Natural killer cell (primary cell): Measurements from ENCODE around the gene SLC5A12. TPM values are rescaled to one million over a fixed set of nuclear protein-coding genes. Genes with fewer than 3 reads are reported as not detected.

Source experiments
- ATAC-seq, 3 donors: fragments of 150-1000 bp in 2 of 3; fragments of 200-7000 bp in 1 of 3; cut with Tn5 transposase; 1 replicate in 1 of 3; 2 replicates in 2 of 3; pipeline ENCODE4 v1.10.0; 2021; ENCODE audit warnings: mild to moderate bottlenecking in 2 of 3, moderate library complexity in 2 of 3
- DNase-seq, 2 donors: peaks; one replicate each; pipeline versions ENCODE4 v3.0.0 to v3.0.0-alpha.2; 2013 to 2021; ENCODE audit warnings: mixed read lengths in 1 of 2
- H3K27ac ChIP-seq: one replicate; pipeline ENCODE4 v1.5.1; 2013; ENCODE audit warnings: mild to moderate bottlenecking, low read length
- H3K27me3 ChIP-seq: one replicate; pipeline ENCODE4 v1.6.1; 2013; ENCODE audit warnings: low read length; ENCODE audit not compliant: control insufficient read depth, insufficient read depth
- H3K36me3 ChIP-seq: one replicate; pipeline ENCODE4 v1.6.1; 2013; ENCODE audit warnings: low read length; ENCODE audit not compliant: control insufficient read depth, insufficient read depth
- H3K4me1 ChIP-seq: one replicate; pipeline ENCODE4 v1.6.1; 2013; ENCODE audit warnings: low read length; ENCODE audit not compliant: control insufficient read depth, insufficient read depth
- H3K4me3 ChIP-seq: one replicate; pipeline ENCODE4 v1.5.1; 2013; ENCODE audit warnings: low read length
- H3K9me3 ChIP-seq: one replicate; pipeline ENCODE4 v1.6.1; 2013; ENCODE audit warnings: low read length; ENCODE audit not compliant: control insufficient read depth, insufficient read depth
- H3K27ac Mint-ChIP-seq, 2 donors: one replicate each; pipeline ENCODE4 v1.8.0; 2022; ENCODE audit warnings: mild to moderate bottlenecking in 2 of 2, mixed read lengths in 2 of 2, moderate library complexity in 1 of 2
- H3K27me3 Mint-ChIP-seq, 2 donors: one replicate each; pipeline ENCODE4 v1.8.0; 2022; ENCODE audit warnings: low read depth in 2 of 2, mixed read lengths in 2 of 2
- H3K36me3 Mint-ChIP-seq: one replicate; pipeline ENCODE4 v1.8.0; 2022; ENCODE audit warnings: mixed read lengths
- H3K4me1 Mint-ChIP-seq, 2 donors: one replicate each; pipeline ENCODE4 v1.8.0; 2022; ENCODE audit warnings: mixed read lengths in 2 of 2
- H3K4me3 Mint-ChIP-seq: one replicate; pipeline ENCODE4 v1.8.0; 2022; ENCODE audit warnings: mild to moderate bottlenecking, moderate library complexity, mixed read lengths
- H3K9me3 Mint-ChIP-seq, 2 donors: one replicate each; pipeline ENCODE4 v1.8.0; 2022; ENCODE audit warnings: mixed read lengths in 2 of 2
- WGBS: methylation state at CpG from one replicate; pipeline ENCODE4 v1.1.7; 2013; ENCODE audit warnings: missing lambda C conversion rate; ENCODE audit not compliant: insufficient coverage; 5-methylcytosine and 5-hydroxymethylcytosine counted together
- intact Hi-C: fragments of 100-400 bp; cut with micrococcal nuclease; formaldehyde crosslinking; loops from one replicate; pipeline ENCODE4 v1.14.2; 2022
- total RNA-seq, 4 donors: library from RNA; stranded (reverse); fragments of 120-200 nt in 1 of 4; gene quantifications; one replicate each; pipeline versions ENCODE4 v1.2.3 to v1.2.4, GENCODE V29; 2013 to 2022
- TF ChIP-seq, protein P1 (sequence below): fragments of 200-600 bp; IDR thresholded peaks from one replicate; pipeline ENCODE4 v1.8.0; 2022; ENCODE audit warnings: antibody characterized with exemption

The SLC5A12 gene
- total RNA-seq, 3 donors from 2014 or later (not counting 1 experiment from before 2014, with no cell fraction given): not detected

- no peaks in the 10 kb centered on the region for H3K27me3 ChIP-seq
- no peaks in the 10 kb centered on the region for H3K36me3 Mint-ChIP-seq
- H3K9me3 ChIP-seq: peaks cover 3% of the 10 kb centered on the region
- H3K4me3 ChIP-seq: no peak overlapping the region
- H3K4me3 Mint-ChIP-seq: no peak overlapping the region
- no peak overlapping the region for H3K27ac Mint-ChIP-seq
- peaks cover 8 to 12% of the 10 kb centered on the region in 2 donors for H3K9me3 Mint-ChIP-seq
- intact Hi-C loops: no loop called here
- H3K27me3 Mint-ChIP-seq: no peaks in the 10 kb centered on the region
- H3K4me1 ChIP-seq: no peaks in the 10 kb centered on the region
- no peak overlapping the region for H3K27ac ChIP-seq
- TF ChIP-seq, protein P1, sequence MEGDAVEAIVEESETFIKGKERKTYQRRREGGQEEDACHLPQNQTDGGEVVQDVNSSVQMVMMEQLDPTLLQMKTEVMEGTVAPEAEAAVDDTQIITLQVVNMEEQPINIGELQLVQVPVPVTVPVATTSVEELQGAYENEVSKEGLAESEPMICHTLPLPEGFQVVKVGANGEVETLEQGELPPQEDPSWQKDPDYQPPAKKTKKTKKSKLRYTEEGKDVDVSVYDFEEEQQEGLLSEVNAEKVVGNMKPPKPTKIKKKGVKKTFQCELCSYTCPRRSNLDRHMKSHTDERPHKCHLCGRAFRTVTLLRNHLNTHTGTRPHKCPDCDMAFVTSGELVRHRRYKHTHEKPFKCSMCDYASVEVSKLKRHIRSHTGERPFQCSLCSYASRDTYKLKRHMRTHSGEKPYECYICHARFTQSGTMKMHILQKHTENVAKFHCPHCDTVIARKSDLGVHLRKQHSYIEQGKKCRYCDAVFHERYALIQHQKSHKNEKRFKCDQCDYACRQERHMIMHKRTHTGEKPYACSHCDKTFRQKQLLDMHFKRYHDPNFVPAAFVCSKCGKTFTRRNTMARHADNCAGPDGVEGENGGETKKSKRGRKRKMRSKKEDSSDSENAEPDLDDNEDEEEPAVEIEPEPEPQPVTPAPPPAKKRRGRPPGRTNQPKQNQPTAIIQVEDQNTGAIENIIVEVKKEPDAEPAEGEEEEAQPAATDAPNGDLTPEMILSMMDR: no peak
- no peaks in the 10 kb centered on the region for H3K4me1 Mint-ChIP-seq
- DNase-seq: no peak
- no peak for ATAC-seq
- H3K36me3 ChIP-seq: no peaks in the 10 kb centered on the region
These were observed 44.3 kb downstream of the SLC5A12 start for GRCh38 chr11:26677566-26677965.

- Mint-ChIP-seq H3K27me3 (no peaks in the 10 kb centered on the region), H3K4me1 (no peaks in the 10 kb centered on the region), H3K36me3 (no peaks in the 10 kb centered on the region), H3K27ac (no peak overlapping the region), H3K4me3 (no peak overlapping the region), H3K9me3 (peaks cover 8 to 12% of the 10 kb centered on the region in 2 donors)
- ATAC-seq: no peak
- no CpG with 5 or more reads among the region's 2 CpGs for WGBS
- Histone ChIP-seq H3K4me3 (no peak overlapping the region), H3K9me3 (peaks cover 3% of the 10 kb centered on the region), H3K4me1 (no peaks in the 10 kb centered on the region), H3K27ac (no peak overlapping the region), H3K27me3 (no peaks in the 10 kb centered on the region), H3K36me3 (no peaks in the 10 kb centered on the region)
- intact Hi-C loops: no loop called here
- TF ChIP-seq, protein P1: no peak
- DNase-seq: no peak
These were observed 45.2 kb downstream of the SLC5A12 start for GRCh38 chr11:26676641-26677040.

GRCh38 chr11:26675233-26675928, 46.5 kb downstream of the SLC5A12 start:
- Mint-ChIP-seq H3K36me3 (no peaks in the 10 kb centered on the region), H3K4me3 (no peak overlapping the region), H3K27ac (no peak overlapping the region), H3K4me1 (no peaks in the 10 kb centered on the region), H3K9me3 (peaks cover 8 to 12% of the 10 kb centered on the region in 2 donors), H3K27me3 (no peaks in the 10 kb centered on the region)
- ATAC-seq (no peak), DNase-seq (no peak)
- H3K4me3 ChIP-seq: no peak overlapping the region
- no peak overlapping the region for H3K27ac ChIP-seq
- intact Hi-C loops: no loop called here
- 64% methylated on average over 2 of the region's 2 CpGs for WGBS
- peaks cover 3% of the 10 kb centered on the region for H3K9me3 ChIP-seq
- no peaks in the 10 kb centered on the region for H3K36me3 ChIP-seq
- no peaks in the 10 kb centered on the region for H3K27me3 ChIP-seq
- TF ChIP-seq, protein P1: no peak
- no peaks in the 10 kb centered on the region for H3K4me1 ChIP-seq

- no peaks in the 10 kb centered on the region for H3K9me3 ChIP-seq
- ATAC-seq (no peak), DNase-seq (no peak)
- Mint-ChIP-seq H3K4me1 (no peaks in the 10 kb centered on the region), H3K27ac (no peak overlapping the region), H3K36me3 (no peaks in the 10 kb centered on the region), H3K4me3 (no peak overlapping the region), H3K9me3 (peaks cover 2 to 8% of the 10 kb centered on the region in 2 donors), H3K27me3 (no peaks in the 10 kb centered on the region)
- intact Hi-C loops: no loop called here
- TF ChIP-seq, protein P1: no peak
- H3K4me1 ChIP-seq: no peaks in the 10 kb centered on the region
- H3K36me3 ChIP-seq: no peaks in the 10 kb centered on the region
- WGBS: 100% methylated on average over 1 of the region's 1 CpG
- H3K4me3 ChIP-seq: no peak overlapping the region
- no peak overlapping the region for H3K27ac ChIP-seq
- H3K27me3 ChIP-seq: no peaks in the 10 kb centered on the region
These were observed 55.9 kb downstream of the SLC5A12 start for GRCh38 chr11:26665946-26666345.
